ENCODE results near the gene CFAP299.
A peak's percentile ranks its signal among the peaks of the same experiment; 100 is the strongest.
"Not testable (repeated sequence)": the region's sequence is repeated elsewhere in the genome, so short reads cannot be mapped to it uniquely, and the experiment has no call there.

The CFAP299 gene

DNA sequence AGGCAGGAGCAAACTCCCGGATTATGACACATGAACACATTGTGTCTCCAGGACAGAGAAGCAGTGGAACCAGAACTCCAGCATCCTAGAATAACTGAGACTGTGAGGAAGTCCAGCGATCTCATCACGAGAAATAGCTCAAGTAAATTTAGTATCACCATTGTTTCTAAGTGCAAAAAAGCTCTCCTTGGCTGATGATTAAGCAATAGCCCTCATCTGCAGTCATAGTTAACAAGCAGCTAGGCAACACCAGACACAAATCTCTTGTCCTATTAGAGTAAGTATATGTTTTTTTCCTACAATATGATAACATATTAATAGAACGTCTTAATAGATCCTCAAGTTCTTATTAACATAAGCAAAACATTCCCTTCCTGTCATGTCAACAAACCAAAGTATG is 2.4 kb upstream of the CFAP299 start:
- DNase-seq, result no peak

DNA sequence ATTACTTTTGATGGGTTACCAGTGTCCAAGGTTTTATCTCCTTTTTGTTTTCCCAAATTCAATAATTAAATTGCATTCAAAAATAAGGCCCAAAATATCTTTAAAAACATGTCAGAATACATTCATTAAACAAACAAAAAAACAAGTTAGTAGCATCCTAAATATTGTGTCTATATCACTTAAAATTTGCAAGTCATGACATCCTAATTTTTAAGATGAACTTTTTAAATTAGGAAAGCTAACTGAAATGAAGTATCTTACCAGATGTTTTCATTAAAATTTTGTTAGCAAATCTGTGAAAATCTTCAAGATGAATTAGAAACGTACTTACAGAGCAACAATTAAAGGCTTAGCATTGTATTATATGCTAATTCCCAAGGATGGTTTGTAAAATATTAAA is 962 bp upstream of the CFAP299 start:
- no peak for DNase-seq

DNA sequence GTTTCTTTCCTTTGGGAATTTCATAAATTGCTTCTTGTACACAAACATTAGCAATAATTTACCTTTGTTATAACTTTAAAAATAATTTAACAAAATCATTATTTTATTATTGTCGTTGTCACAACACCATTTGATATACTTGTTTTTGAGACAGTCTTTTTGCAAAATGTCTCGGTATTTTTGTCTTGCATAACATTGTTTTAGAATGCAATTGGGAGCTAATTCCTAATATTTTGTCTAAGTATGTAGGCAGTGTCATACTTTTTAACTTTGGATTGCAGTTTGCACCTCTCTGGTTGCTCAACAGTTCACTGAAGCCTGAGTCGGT is 340 bp upstream of the CFAP299 start:
- no peak for DNase-seq

DNA sequence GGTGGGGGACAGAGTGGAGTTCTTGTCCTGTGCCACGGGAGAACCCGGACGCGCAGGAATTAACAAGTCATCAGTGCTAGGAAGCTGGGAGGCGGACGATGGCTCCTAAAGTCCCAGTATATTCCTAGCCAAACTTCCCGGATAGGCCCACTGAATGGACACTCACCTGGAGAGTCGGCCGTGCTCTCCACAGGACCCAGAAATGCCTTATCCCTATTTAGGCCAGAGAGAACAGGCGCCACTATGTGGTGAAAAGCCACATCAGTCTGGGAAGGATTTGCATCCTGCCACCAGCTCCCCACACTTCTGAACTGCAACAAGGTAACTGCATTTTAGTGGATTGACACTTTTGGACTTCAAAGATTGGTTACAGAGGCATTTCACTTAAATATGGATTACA is 1.1 kb downstream of the CFAP299 start:
- peak; percentile 6 for DNase-seq

DNA sequence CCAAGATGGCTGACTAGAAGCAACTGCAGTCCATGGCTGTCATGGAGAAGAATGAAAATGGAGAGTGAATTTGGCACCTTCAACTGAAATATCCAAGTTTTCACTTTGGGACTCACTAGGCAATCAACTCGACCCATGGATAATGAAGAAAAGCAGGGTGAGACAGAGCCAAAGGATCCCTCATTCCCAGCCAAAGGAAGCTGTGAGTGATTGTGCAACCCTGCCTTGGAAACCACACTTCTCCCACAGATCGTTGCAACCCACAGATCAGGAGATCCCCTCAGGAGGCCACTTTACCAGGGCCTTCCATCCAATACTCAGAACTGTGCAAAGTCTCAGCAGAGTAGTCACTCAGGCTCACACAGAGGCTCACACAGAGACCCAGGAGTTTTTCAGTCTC is 4.5 kb downstream of the CFAP299 start:
- DNase-seq, result no peak

DNA sequence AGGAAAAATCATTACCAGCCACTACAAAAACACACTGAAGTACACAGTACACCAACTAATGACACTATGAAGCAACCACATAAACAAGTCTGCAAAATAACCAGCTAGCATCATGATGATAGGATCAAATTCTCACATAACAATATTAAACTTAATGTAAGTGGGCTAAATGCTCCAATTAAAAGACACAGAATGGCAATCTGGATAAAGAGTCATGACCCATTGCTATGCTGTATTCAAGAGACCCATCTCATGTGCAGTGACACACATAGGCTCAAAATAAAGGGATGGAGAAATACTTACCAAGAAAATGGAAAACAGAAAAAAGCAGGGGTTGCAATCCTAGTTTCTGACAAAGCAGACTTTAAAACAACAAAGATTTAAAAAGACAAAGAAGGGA is 7.2 kb downstream of the CFAP299 start:
- not testable (repeated sequence) for DNase-seq

DNA sequence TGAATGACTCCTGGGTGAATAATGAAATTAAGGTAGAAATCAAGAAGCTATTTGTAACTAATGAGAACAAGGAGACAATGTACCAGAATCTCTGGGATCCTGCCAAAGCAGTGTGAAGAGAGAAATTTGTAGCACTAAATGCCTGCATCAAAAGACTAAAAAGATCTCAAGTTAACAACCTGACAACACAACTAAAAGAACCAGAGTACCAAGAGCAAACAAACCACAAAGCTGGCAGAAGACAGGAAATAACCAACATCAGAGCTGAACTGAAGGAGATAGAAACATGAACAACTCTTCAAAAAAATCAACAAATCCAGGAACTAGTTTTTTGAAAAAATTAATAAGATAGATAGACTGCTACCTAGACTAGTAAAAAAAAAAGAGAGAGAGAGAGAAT is 8.4 kb downstream of the CFAP299 start:
- no peak for DNase-seq

DNA sequence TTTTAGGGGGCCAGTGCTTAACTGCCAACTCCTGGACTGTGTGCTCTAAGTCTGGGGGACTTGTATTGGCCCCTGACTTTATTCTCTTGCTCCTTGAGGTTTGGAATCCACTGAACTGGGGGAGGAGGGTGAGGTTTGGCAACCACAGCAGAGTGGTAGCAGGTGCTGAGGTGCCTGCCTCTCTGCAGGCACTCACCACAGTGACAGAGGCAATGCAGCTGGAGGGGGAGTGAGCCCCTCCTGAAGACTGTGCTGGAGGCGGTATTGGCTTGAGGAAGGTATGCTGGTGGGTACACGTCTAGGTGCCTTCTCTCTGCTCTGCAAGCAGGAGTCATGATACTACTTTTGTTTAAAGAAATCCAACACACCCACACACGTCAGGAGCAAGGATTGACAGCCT is 24.6 kb downstream of the CFAP299 start:
- DNase-seq, result no peak

DNA sequence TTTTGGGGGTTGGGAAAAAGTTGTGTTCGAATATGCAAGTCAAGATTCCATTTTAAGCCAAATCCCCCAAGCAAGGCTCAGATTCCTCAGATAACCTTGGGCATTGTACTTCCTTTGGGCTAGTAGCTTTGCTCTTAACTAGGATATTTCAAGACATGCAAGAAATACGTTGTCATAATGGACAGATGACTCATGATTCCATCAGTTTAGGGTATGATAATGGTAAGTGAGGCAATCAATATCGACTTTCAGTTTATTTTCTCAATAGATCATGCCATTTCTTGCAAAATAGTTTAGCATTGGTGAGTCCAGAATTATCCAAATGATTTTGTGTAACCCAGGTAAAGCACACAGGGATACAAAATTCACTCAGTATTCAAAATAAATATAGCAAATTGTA is 25.4 kb downstream of the CFAP299 start:
- DNase-seq, result no peak

DNA sequence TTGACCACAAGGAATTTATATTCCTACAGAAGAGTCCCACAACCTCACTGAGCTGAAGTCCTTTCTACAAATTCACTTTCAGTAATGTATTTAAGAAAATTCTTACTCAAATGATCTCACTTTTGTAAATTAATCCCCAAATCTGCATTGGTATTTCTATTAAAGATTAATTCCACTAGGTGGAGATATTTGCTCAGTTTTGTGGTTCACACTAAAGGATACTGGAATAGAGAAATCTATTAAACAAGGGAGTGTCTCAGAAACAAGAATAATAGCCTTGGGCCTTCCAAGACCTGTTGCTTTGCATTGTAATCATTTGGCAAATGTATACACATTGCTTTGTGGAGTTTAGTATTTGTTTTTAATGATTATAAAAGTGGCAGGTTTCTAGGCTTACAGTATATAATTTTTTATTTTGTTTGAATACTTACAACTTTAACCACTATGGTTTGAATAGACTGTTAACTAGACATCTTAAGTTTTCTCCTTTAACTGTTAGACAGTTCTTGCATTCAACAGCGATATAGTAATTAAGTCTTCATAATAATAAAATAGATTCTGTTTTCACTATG is 25.9 kb downstream of the CFAP299 start:
- DNase-seq, result peak; percentile 13

DNA sequence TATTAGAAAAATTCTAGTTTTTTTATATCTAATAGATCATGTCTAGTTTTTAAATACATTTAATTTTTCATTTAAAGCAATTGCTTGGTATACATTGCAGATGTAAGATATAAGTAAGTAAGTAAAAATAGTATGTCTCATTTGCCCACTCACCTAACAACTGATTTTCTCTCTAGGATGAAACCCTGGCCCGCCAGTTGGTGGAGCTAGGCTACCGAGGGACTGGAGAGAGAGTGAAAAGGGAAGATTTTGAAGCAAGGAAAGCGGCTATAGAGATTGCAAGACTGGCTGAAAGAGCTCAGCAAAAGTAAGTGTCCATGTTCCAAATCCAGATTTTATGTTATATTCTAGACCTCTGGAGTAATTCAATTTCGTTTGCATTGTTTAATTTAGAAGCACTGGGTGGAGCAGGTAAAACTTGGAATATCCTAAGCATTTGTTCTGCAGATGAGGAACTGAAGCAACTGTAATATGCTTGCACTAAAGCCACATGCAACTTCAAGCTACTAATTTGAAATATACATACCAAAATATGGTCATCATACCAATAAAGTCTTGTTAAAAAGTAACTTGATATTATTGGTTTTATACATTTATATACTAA is 27.1 kb downstream of the CFAP299 start:
- peak; percentile 21 for DNase-seq

DNA sequence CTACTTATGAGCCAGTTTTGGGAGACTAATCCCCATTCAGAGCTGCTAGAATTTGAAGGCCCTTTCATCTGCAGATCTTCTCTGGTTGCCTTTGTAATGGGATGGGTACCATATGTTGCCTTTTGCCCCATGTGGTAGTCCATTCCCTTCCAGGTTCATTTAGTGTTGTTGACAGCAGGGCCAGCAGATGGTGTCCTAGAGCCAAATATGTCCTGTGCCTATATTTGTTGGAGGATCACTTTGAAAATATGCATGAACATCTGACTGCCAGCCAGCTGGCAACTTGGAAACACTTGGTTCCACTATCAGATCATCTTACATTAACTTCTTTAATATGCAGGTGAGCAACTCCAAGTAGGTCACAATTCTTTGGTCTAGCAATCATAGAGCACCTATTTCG is 30.4 kb downstream of the CFAP299 start:
- peak; percentile 57 for DNase-seq

DNA sequence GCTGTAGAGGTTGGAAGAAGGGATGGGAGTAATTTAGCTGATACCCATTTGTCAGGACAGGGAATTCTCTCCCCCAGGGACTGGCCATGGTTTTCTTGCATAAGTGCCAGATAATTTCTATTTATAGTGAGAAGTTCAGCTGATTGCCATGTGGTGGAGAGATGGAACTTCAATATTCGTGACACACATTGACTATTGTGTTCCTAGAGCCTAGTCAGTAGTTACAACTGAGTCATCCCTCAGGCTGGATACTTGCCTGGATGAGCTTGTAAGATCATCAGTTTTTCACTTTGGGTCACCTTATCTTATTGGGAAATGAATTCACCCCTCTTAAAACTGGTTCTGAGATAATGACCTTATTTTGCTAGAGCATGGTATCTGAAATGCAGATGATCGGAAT is 32.2 kb downstream of the CFAP299 start:
- DNase-seq, result no peak

DNA sequence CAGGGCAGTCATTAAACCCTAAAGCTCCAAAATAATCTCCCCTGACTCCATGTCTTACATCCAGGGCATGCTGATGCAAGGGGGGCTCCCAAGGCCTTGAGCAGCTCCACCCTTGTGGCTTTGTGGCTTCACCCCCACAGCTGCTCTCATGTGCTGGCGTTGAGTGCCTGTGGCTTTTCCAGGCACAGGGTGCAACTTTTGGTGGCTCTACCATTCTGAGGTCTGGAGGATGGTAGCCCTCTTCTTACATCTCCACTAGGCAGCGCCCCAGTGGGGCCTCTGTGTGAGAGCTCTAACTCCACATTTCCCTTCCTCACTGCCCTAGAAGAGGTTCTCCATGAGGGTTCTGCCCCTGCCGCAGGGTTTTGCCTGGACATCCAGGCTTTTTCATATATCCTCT is 35.1 kb downstream of the CFAP299 start:
- no peak for DNase-seq

DNA sequence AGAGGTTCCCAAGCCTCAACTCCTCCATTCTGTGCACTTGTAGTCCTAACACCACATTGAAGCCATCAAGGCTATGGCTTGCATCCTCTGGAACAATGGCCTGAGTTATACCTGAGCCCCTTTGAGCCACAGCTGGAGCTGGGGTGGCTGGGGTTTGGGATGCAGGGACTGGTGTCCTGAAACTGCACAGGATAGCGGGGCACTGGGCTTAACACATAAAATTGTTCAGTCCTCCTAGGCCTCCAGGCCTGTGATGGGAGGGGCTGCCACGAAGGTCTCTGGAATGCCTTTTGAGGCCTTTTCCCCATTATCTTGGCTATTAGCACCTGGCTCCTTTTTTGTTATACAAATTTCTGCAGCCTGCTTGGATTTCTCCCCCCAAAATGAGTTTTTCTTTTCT is 35.5 kb downstream of the CFAP299 start:
- no peak for DNase-seq

DNA sequence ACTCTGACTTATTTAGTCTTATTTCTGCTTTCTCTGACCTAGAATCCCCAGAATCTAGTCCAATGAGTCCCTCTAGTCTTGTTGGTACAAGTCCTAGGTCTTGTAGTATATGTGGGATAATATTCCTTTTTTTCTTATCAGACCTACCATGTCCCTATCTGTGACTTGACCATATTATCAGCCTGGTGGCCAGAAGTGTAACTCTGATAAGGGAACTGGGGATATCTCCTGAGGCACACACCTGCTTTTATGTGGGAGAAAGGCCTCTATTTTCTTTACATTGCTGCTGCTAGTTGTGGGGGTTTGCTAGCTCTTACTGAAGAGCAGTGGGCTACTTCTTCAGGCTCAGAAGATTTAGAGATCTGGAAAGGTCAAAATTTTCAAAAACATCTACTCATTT is 38.6 kb downstream of the CFAP299 start:
- DNase-seq, result no peak

DNA sequence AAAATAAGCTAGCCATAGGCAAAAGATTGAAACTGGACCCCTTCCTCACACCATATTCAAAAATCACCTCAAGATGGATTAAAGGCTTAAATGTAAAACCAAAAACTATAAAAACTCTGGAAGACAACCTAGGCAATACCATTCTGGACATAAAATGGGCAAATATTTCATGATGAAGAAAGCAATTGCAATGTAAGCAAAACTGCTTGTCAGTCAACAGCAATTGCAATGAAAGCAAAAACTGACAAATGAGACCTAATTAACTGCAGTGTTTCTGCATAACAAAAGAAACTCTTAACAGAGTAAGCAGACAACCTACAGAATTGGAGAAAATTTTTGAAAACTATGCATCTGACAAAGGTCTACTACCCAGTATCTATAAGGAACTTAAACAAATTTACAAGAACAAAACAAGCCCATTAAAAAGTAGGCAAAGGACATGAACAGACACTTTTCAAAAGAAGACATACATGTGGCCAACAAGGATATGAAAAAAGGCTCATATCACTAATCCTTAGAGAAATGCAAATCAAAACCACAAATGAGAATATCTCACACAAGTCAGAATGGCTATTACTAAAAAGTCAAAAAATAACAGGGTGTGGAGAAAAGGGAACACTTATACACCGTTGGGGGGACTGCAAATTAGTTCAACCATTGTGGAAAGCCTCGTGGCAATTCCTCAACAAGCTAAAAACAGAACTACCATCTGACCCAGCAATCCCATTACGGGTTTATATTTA is 46.7 kb downstream of the CFAP299 start:
- no peak for DNase-seq

DNA sequence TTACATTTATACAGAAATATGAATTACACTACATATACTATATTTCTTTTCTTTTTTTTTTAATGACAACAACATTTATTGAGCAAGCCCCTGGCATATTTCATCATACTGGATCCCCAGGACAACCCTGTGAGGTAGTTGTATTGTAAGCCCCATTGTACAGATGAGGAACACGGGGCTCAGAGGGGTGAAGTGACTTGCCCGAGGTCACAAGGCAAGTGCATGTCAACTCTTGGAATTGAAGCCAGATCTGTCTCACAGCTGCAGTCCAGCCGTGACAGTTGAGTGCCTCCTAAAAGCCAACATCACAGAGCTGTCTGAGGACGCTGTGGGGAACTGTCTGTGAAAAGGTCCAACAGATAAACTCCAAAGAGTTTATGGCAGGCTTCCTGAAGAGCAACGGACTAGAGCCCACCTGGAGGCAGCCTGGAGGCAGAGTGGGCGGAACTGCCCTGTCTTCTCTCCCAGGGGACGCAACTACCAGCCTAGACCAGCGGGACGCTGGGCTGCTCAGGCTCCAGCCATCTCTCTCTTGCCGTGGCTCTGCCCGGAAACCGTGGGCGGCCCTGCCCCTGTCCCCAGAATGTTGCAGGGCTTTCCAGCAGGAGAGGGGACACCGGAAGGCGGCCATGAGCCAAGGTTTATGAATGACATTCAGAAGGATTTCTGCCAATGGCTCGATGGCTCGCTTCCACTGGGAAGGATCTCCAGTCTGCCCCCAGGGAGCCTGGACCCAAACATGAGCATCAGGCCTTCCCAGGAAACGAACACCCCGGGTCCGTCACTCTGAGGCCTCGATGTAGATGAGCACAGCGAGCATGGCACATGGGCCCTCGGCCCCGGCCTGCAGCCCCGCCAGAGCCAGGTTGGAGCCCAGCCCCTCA is 50.1 kb downstream of the CFAP299 start:
- no peak for DNase-seq

DNA sequence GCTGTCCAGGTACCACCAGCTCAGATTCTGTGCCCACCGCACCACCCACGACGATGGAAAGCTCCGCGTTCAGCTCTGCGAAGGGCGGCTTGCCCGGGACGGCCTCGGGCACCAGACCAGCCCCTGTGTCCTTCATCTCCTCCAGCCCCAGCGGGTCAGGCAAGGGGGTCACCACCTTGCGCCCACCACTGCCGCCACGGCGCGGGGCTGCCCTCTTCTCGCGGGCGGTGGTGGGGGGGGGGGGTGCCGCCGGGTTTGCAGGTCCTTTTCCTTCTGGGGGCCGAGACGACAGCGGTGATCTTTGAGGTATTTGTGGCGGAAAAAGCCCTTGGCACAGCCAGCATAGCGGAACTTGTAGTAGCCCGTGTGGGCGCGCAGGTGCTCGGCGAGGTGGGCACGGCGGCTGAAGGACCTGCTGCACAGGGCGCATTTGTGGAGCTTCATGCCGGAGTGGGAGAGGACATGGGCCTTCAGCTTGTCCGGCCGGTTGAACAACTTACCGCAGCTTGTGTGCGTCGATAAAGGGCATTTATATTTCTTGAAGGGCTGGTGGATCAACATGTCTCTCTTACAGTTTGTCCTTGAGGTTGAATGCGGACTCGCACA is 50.9 kb downstream of the CFAP299 start:
- no peak for DNase-seq

DNA sequence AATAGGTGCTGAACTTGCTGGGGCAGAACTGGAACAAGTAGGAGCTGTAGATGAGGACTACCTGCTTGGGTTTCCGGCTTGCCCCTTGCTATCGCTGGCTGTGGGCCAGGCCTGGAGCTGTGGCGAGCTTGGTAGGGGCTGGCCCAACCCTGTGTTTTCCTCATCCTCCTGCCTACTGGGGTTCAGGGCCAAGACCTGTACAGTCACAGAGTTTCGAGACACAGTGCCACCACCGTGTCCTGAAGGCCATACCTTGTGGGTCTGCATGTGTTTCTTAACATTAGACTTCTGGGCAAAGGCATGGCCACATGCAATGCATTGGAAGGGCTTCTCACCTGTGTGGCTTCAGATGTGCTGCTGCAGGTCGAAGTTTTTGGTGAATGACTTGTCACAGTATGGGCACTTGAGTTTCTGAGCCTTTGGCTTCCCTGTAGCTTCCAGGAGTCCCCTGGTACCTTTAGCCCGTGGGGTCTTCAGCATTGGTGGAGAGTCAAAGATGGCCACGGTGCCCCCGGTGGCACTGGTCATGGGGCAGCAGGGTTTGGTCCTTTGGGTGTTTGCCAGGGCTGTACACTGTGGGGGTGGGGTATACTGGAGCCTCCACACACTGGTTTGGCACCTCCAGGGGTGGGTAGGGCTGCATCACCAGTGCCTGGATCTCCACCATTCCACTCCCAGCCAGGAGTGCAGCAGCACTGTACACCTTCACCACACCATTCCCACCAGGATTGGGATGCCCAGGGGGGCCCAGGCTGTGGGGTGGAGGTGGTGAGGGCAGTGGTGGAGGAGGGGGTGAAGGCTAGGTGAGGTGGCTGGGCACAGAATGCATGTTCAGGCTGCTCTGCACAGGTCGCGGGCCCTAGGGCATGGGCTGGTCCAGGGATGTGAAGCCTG is 52.1 kb downstream of the CFAP299 start:
- DNase-seq, result no peak

DNA sequence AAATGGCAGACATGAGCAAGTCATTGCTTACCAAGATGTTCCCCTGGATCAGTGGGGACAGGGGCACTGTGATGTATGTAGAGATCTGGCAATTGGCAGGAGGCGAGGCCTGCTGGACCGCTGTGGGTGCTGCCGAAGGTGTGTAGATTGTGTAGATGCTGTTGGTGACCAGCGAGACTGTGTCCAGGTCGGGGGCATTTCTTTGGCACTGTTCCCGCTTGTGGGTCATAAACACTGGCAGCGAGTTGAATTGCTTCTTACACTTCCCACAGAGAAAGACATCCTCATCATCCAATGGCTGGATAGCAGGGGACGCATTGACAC is 52.7 kb downstream of the CFAP299 start:
- no peak for DNase-seq

DNA sequence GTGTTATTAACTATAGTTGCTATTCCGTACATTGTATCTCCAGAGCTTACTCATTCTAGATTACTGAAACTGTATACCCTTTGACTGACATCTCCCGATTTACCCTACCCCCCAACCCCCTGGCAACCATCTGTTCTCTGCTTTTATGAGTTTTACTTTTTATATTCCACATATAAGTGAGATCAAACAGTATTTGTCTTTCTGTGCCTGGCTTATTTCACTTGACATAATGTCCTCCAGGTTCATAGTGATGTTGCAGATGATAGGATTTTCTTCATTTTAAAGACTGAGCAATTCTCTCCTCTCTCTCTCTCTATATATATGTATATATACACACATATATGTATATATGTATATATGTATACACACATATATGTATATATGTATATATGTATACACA is 54.6 kb downstream of the CFAP299 start:
- DNase-seq, result no peak

Data from SHP77 treated with DMSO at 0.1 percent for 48 hours (cell line).